ENCODE results near the gene TIAM1.
A peak's percentile ranks its signal among the peaks of the same experiment; 100 is the strongest.

TIAM1 gene

GRCh38 chr21:31331231-31331630 is 12.8 kb downstream of the TIAM1 start:
- DNase-seq: no peak

- no peak for DNase-seq
Observed at GRCh38 chr21:31330144-31330483, 13.9 kb downstream of the TIAM1 start.

- DNase-seq: peak; percentile 67
Observed at GRCh38 chr21:31329456-31330143, 14.5 kb downstream of the TIAM1 start.

DNA sequence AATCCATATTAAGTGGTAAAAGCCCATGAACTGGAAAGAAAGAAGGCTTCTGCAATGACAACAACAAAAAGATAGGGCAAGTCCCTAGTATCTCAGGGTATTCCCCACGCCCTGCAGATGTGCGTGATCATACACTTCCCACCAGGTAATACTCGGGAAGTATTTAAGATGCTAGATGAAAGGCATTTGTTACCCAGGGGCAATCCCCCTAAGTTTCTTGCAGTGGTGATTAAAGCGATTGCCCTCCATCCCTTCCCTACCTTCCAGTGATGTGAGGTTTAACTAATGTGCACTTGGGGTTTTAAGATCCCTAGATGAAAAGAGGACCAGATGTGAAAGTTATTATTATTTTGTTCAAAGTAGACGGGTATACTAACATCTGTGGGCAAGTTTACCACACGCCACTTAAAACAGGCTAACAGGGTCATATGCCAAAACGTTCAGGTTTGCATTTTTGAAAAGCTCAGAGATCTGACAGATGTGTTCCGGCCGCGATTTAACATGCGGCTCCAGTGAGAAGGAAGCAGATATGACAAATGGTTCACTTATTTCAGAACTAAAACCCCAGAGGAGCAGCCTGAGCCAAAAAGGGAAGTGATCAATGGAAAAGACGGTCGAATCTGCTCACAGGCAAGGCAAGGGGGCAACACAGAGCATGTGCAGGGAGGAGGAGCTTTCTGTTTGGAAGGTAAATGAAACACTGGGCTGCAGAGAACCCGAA is 17.4 kb downstream of the TIAM1 start:
- DNase-seq: peak; percentile 81

DNA sequence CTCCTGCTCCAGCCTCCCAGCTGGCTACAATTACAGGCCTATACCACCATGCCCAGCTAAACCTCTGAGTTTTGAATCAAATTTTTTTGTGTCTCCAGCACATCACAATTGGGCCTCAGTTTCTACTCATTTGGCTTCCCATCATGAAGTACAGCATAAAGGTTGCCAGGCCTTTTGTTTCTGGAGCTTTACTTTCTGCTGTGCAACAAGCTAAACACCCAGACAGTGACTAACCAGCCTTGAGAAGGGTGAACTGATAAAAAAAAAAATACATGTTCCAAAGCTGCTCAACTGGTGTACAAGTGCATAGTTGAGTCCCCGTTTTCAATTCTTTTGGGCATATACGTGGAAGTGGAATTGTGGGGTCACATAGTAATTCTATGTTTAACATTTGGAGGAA is 25.1 kb downstream of the TIAM1 start:
- no peak for DNase-seq

DNA sequence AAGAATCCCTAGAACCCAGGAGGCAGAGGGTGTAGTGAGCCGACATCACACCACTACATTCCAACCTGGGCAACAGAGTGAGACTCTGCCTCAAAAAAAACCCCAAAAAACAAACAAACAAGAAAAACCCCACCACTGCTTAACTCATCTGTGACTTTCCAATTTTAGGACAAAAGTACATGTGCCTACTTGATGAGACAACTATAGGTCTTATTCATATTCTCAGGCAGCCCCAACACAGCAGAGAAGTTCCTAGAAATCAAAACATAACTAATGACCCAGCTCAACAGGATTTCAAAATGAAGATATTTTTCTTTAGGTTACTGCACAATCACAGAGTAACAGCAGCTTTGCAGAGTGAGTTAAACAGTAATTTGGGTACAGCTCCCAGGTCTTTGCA is 26.4 kb downstream of the TIAM1 start:
- DNase-seq: peak; percentile 40

DNA sequence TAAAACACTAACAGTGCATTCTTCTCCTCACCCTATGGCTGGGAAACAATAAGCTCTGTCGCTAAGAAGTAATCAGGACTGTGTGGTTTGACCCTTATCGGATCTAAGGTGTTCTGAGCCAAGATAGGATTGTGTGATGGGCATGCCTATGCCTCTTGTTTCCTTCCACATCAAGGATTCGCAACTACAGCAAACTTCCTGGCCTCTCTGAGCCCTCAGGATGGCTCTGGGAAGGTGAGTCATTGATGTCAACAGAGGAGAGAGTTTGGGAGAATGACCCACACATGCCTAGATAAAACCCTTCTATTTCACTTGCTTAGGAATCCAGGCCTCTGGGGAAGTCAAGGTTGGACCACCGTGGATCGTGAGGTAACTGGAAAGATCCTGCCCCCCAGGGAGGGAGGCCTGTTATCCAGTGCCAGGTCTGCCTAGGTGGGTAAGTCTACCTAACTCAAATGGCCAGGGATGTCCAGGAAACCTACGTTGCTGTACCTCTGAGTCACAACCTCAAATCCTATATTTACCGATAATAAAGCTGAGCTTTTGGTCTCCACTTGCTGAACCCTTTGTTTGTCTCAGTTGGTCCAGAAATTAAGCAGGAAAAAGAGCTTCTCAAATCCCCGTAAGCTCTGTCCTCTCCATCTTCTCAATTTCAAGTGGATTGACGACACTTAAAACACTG is 27.4 kb downstream of the TIAM1 start:
- no peak for DNase-seq

DNA sequence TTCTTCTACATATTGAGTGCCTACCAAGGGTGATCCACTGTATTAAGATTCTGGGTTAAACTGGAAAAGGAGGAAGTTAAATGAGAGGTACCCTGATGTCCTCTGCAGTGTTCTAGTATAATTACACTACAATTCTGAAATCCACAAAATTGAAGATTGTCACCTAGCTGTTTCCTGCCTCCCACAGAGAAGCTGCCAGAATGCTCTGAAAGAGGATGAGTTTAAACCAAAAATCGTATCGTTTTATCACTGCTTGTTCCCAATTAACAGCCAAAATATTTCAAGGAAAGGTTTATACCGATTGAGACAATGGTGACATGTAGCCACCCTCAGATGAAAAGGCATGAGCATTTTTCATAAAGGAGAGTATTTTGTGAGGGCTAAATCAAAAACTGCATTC is 28.0 kb downstream of the TIAM1 start:
- DNase-seq: no peak

DNA sequence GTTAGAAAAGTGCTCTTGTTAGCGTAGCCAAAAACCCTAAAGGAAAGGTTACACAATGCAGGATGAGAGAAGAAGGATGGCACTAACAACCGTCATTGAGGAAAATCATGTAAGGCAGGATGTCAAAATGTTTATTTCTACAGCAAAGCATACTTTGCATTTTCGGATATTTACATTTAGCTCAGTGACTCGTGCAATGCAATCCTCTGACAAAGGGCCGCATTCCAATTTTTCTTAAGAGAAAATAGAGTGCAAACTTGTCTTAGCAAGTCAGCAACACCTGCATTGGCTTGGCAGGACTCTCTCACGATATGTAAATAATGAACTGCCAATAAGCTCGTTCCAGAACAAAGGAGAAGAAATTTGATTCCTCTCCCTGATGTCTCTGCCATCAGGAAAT is 33.3 kb downstream of the TIAM1 start:
- no peak for DNase-seq

GRCh38 chr21:31308584-31308983 is 35.5 kb downstream of the TIAM1 start:
- no peak for DNase-seq

- DNase-seq: no peak
Observed at GRCh38 chr21:31305888-31306287, 38.2 kb downstream of the TIAM1 start.

- DNase-seq: no peak
Observed at GRCh38 chr21:31299291-31300147, 44.5 kb downstream of the TIAM1 start.

DNA sequence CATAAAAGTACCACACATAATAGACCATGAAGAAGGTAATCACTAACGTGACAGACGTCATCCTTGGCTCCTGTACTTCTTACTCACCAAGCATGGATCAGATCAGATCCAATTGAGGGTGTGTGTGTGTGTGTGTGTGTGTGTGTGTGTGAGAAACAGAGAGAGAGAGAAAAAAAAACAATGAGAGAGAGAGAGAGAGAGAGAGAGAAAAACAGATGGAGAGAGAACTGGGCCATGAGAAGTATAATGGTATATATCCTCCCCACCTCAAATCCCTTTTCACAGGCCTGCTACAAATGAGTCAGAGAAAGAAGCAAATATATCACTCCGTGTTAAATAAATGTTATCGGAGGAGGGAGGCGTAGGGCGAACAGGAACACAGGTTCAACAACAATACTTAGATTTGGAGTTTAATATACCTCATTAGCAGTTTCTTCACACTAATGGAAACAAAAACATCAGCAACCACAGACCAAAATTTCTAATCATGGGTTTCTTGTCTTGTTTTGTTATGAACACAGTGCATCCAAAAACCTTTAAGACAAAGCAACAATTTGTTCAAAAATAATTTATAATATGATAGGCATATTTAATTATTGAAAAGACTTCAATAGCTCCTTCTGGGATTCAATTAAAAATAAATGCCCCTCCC is 45.3 kb downstream of the TIAM1 start:
- DNase-seq: no peak

- no peak for DNase-seq
Observed at GRCh38 chr21:31297806-31298205, 46.3 kb downstream of the TIAM1 start.

DNA sequence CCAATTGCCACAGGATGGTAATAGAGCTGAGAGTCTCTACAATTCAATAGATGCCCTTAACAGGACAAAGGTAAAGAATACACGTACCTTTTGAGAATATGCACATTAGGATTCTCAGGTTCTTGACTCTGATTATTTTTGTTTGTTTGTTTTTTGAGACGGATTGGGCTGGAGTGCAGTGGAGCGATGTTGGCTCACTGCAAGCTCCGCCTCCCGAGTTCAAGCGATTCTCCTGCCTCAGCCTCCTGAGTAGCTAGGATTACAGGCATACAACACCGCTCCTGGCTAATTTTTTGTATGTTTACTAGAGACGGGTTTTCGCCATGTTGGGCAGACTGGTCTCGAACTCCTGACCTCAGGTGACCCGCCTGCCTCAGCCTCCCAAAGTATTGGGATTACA is 48.4 kb downstream of the TIAM1 start:
- DNase-seq: no peak

DNA sequence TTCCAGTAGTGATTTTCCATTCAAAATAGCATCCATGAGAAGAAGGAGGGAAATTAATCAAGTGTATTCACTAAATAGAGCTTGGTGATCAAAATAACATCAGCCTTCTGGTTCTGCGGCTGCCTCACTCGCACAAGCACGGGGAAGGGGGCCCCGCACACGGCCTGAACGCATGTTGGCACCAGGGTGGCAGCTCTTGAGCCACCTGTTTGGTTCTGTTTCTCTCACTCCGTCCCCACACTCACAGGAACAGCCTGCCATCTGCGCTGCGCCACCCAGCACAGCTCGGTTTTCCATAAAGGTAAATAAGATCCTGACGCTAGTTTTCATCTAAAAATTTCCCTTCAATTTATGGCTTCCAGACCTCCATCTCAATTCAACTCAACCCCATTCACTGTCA is 49.4 kb downstream of the TIAM1 start:
- DNase-seq: no peak

DNA sequence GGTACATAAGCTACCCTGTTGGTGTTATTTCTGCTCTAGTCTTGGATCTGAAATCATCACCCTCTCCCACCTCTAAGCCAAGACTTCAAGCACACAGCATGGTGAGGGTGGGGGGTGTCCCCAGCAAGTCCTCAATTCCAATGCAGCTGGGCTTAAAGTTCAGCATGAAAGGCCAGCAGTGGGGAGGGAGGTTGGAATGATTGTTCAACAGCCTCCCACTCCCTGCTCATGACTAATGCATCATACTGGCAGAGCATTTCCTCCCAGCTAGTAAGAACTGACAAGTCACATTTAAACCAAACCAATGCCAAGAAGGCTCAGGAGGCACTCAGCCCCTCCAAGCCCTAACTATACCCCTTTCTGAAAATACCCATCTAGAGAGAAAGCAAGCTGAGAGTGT is 50.1 kb downstream of the TIAM1 start:
- DNase-seq: peak; percentile 93

DNA sequence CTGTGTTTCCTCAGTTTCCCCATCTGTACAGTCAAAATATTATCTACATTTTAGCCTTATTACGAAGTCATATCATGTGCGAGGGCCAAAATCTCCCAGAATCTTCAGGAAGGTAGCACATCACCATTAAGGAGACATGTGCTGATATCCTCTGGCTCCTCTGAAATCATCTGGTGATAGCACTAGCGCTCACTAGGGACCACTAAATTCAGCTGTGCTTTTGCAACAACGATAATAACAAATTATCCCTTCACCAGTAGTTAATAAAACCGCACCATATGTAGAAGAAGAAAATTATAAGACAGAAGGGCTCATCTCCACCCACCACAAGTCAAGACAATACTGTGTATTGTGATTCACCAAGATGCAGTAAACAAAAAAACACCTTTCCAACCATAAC is 53.3 kb downstream of the TIAM1 start:
- DNase-seq: no peak

GRCh38 chr21:31289702-31290101 is 54.4 kb downstream of the TIAM1 start:
- DNase-seq: no peak

- no peak for DNase-seq
Observed at GRCh38 chr21:31288191-31288590, 55.9 kb downstream of the TIAM1 start.

- peak; percentile 45 for DNase-seq
Observed at GRCh38 chr21:31287201-31287600, 56.9 kb downstream of the TIAM1 start.

GRCh38 chr21:31286621-31287020 is 57.4 kb downstream of the TIAM1 start:
- peak; percentile 80 for DNase-seq

All from inflammatory macrophage treated with lipopolysaccharide for 4 hours (primary cell).